ENCODE data around the gene TP53I13. TPM values are rescaled to one million over a fixed set of nuclear protein-coding genes. Genes with fewer than 3 reads are reported as not detected.
A peak's percentile ranks its signal among the peaks of the same experiment; 100 is the strongest.

Gene TP53I13
- total RNA-seq, 1 experiment from 2014 or later, result 113 TPM

DNA sequence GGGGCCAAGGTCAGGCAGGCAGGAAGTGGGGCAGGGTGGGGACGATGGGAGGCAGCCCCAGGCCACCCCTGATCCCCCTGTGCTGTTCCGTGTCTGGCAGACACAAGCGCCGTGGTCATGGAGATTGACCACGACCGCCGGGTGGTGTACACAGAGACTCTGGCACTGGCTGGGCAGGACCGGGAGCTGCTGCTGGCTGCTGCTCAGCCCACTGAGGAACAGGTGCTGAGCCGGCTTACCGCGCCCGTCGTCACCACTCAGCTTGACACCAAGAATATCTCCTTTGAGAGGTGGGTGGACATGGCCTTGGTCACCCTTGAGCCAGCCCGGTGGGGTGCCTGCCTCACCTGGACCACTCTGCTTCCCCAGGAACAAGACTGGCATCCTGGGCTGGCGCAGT is 40.5 kb downstream of the TP53I13 start:
- in situ Hi-C loops (cut with HindIII; ENCODE audit: low pct_unique_long_range_greater_than_20kb, low sequenced_read_pairs), result no loop called here
- no peak for DNase-seq (ENCODE audit: low read depth)

DNA sequence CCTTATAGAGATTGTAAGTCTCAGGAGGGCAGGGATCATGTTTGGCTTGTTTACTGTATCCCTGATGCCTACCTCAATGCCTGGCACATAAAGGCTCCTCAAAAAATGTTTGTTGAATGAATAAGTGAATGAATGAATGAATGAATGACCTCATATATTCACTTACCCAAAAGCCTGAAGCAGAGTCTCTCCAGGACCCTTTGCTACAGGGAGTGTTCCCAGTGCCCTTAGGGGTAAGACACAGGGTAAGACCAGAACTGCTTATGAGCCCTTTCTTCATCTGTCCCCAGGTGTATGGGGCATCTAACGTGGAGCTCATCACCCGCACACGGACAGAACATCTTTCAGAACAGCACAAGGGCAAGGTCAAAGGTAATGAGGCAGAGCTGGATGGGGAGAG is 41.9 kb downstream of the TP53I13 start:
- no peak for DNase-seq (ENCODE audit: low read depth)
- in situ Hi-C loops (cut with HindIII; ENCODE audit: low pct_unique_long_range_greater_than_20kb, low sequenced_read_pairs), result no loop called here

DNA sequence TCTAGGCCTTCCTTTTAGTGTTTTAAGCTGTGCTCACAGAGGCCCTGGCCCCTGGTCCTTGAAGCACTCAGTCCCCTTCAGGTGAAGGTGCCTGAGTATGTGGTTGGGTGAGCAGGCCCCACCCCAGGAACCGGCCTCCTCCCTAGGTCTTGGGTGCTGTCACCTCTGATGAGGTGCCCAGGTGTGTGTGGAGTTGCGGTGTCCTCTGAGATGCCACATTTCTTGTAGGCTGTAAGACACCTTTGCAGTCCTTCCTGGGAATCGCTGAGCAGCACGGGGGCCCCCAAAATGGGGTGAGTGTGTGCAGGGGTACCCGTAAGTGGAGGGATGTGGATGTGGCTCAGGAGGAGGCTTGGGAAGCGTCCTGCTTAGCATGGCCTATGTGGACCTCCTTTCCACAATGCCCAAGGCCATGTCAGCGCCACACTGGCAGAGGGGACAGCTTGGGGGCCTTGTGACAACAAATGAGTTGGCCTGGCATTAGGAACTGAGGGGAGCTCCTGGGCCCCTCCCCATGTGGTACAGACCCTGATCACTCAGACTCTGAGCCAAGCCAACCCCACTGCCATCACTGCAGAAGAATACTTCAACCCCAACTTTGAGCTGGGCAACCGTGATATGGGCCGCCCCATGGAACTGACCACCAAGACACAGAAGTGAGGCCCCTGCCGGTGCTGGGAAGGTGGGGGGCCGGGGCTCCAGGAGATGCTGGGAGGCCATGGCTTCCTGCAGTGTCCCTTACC is 43.0 kb downstream of the TP53I13 start:
- in situ Hi-C loops (cut with HindIII; ENCODE audit: low pct_unique_long_range_greater_than_20kb, low sequenced_read_pairs), result no loop called here
- DNase-seq (ENCODE audit: low read depth), result no peak

DNA sequence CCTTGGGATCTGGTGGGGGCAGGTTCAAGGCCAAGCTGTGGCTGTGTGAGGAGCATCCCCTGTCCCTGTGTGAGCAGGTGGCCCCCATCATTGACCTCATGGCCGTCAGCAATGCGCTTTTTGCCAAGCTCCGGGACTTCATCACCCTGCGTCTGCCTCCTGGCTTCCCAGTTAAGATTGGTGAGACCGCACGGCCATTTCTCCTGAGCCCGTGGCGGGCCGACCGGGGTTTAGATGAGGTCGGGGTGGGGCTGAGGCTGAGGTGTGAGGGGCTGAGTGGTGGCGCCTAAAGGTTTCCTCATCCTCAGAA is 43.5 kb downstream of the TP53I13 start:
- DNase-seq (ENCODE audit: low read depth), result no peak
- in situ Hi-C loops (cut with HindIII; ENCODE audit: low pct_unique_long_range_greater_than_20kb, low sequenced_read_pairs), result no loop called here

DNA sequence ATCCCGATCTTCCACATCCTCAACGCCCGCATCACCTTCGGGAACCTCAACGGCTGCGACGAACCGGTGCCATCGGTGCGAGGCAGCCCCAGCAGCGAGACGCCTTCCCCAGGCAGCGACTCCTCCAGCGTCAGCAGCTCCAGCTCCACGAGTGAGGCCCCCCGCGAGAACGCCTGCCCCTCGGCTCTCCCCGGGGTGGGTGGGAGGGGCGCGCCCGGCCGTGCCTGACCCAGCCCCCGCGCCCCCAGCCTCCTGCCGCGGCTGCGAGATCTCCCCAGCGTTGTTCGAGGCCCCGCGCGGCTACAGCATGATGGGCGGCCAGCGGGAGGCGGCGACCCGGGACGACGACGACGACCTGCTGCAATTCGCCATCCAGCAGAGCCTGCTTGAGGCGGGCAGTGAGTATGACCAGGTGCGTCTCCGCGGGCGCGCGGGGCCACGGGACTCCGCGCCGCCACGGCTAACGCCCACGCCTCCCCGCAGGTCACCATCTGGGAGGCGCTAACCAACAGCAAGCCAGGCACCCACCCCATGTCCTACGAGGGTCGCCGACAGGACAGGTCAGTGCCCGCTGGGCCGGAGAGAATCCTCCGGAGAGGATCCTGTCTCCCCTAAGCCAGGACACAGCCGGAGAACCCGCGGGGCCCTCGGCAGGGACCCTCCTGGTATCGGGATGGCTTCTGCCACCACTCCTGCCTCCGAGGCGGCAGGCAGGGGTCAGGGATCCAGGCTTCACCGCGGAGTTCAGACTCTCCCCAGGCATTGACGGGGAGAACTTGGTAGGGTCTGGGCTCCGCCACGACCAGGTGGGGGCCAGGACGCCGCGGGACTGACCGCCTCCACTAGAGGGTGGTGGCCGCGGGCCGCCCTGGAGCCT is 44.1 kb downstream of the TP53I13 start:
- no peak for DNase-seq (ENCODE audit: low read depth)
- in situ Hi-C loops (cut with HindIII; ENCODE audit: low pct_unique_long_range_greater_than_20kb, low sequenced_read_pairs), result no loop called here

DNA sequence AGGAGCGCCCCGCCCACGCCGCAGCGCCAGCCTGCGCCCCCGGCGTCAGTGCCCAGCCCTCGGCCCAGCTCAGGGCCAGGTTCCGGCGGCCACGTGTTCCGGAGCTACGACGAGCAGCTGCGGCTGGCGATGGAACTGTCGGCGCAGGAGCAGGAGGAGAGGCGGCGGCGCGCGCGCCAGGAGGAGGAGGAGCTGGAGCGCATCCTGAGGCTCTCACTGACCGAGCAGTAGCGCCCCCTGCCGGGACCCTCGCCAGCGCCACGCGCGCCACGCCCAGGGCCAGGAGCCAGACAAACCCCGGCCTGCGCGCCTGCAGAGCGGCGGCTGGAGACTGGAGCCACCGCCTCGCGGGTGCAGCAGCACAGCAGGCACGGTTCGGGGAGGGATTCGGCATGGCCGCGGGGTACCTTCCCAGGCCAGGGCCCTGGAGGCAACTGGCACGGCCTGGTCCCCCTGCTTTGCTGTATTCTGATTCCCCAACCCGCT is 44.9 kb downstream of the TP53I13 start:
- peak; percentile 34 for DNase-seq (ENCODE audit: low read depth)

DNA sequence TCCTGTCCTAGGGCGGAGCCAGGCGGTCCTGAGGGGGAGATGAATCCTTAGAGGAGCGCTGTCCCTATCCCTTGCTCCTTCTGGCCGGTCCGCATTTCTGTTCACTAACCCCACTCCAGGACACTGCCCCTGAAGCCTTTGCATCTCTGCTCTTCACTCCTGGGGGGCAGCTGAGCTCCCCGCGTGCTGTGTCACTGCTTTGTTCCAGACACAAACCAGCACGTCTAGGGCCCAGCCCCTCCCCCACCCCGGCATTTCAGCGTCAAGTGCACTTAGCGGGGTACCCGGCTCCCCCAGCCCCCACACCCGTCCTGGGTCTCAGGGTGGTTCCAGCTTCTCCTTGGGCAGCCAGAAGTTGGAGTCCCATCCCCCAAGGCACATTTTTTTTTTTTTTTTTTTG is 45.4 kb downstream of the TP53I13 start:
- in situ Hi-C loops (cut with HindIII; ENCODE audit: low pct_unique_long_range_greater_than_20kb, low sequenced_read_pairs), result no loop called here
- DNase-seq (ENCODE audit: low read depth), result no peak

More for the DNA sequence above, 44.9 kb downstream of the TP53I13 start:
- in situ Hi-C loops (cut with HindIII; ENCODE audit: low pct_unique_long_range_greater_than_20kb, low sequenced_read_pairs), result no loop called here

DNA sequence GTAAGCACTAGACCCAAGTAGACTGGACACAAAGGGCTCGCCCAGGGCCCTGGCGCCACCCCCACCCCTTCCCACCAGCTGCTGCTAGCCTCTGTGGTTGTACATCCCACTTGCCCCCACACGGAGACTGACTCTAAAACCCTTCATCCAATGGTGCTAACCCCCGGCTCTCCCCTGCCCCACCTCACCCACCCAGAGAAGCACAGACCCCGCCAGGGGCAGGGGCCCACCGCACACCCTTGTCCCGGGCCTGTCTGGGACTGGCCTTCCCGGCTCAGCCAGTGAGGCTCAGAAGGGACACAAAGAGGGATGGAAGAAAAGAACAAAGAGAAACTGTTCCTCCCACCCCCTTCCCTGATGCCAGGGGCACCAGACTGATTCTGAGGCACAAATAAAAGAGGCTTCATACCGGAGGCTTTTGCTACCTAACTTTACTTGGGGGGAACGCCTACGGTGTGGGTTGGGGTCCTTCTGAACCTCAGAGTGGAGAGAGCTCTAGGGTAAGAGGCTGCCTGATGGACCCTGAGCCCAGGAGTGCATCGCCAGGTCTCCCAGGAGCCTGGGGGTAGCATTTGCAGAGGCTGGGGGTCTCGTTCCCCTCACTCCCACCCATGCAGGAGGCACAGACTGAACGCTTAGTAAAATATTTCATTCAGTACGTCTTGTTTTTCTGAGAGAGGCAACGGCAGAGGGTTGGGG is 46.0 kb downstream of the TP53I13 start:
- in situ Hi-C loops (cut with HindIII; ENCODE audit: low pct_unique_long_range_greater_than_20kb, low sequenced_read_pairs), result no loop called here

DNA sequence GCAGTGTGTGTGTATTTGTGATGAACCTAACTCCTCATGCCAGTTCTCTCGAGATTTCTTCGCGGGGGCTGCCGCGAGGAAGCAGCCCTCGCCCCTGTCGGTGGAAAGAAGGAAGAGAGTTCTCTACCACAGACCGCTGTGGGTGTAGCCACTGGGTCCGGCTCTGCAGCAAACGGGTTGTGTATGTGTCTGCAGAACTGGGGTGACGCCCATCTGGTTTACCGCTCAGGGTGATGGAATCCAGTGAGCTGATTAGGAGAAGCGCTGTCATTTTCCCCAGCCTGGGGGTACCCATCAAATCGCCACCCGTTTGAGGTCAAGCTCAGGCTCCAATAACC is 46.5 kb downstream of the TP53I13 start:
- in situ Hi-C loops (cut with HindIII; ENCODE audit: low pct_unique_long_range_greater_than_20kb, low sequenced_read_pairs), result no loop called here
- DNase-seq (ENCODE audit: low read depth), result no peak

More for the DNA sequence above, 46.0 kb downstream of the TP53I13 start:
- DNase-seq (ENCODE audit: low read depth), result no peak

DNA sequence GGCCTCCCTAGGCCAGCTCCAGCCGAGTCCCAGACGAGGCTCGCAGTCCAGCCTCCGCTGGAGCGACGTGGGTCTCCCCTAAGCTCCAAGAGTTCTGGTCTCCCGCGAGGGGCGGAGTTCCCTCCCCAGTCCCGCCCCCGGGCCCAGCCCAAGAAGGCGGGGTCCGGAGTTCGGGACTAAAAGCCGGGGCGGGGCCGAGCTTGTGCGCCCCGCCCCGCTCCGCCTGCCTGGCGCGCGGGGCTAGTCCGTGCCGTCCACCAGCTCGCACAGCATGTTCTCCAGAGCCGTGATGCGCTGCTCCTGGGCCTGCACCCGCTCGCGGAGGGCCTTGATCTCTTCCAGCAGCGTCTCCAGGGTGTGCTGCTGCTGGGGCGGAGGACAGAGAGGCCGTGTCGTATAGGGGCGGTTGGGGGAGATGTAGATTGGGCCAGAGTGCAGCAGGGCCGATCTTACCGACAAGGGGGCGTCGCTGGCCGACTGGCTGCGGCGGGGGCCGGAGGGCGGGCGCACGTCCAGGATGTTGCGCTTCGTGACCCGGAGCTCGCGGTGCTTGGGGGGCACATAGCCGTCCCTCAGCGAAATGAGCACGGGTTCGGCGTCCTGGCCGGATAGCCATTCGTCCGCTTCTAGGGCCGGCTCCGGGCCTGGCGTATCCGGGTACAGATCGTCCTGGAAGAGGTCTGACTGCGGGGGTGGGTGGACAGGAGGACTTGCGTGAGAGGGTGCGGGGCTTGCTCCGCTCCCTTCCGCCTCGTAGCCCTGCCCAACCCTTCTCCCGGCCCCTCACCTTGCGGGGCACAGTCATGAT is 47.2 kb downstream of the TP53I13 start:
- peak; percentile 69 for DNase-seq (ENCODE audit: low read depth)
- in situ Hi-C loops (cut with HindIII; ENCODE audit: low pct_unique_long_range_greater_than_20kb, low sequenced_read_pairs), result no loop called here

DNA sequence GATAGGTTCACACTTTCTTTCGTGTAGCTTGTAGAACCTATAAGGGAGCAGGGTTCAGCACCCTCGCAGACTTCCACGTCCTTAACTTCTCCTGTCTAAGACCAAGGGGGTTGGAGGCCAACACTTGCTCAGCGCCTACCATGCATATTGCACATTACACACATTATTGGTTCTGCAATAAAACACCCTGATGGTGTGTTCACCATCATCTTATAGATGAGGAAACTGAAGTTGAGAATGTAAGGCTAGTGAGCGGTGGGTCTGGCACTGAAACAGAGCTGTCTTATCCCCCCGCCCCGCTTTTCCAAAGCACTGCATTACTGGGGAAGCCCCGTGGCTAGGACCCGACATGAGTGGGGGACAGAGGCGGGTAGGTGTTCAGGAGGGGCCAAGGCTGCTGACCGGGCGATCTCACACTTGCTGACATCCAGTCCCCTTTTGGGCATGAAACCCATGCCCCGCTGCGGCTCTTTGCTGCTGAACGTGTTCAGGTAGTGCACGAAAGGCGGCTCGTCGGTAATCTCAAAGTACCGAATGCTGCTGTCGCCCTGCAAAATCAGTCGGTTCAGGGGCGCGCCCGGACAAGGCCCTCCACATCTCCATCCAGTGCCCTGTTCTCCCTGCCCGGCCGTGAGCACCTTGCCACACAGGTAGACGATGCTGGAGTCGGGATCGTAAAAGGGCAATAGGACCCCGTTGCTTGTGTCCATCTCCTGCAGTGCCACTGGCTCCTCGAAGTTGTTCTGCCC is 48.0 kb downstream of the TP53I13 start:
- no peak for DNase-seq (ENCODE audit: low read depth)
- in situ Hi-C loops (cut with HindIII; ENCODE audit: low pct_unique_long_range_greater_than_20kb, low sequenced_read_pairs), result no loop called here

DNA sequence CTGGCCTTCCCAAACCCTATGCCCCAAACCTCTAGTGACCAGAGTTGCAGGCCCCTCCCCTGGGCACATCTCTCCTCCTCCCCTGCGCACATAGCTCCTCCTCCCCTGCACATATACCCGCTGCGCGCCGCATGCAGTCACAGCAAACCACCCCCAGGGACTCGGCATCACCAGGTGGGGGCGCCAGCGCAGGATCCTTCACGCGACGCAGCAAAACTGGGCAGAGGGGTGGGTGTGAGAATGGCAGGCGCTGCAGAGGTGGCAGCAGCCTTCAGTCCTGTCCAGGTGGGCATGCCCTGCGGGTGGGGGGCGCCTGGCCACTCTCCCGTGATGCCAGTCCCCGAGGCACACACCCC is 48.6 kb downstream of the TP53I13 start:
- in situ Hi-C loops (cut with HindIII; ENCODE audit: low pct_unique_long_range_greater_than_20kb, low sequenced_read_pairs), result no loop called here
- DNase-seq (ENCODE audit: low read depth), result no peak

DNA sequence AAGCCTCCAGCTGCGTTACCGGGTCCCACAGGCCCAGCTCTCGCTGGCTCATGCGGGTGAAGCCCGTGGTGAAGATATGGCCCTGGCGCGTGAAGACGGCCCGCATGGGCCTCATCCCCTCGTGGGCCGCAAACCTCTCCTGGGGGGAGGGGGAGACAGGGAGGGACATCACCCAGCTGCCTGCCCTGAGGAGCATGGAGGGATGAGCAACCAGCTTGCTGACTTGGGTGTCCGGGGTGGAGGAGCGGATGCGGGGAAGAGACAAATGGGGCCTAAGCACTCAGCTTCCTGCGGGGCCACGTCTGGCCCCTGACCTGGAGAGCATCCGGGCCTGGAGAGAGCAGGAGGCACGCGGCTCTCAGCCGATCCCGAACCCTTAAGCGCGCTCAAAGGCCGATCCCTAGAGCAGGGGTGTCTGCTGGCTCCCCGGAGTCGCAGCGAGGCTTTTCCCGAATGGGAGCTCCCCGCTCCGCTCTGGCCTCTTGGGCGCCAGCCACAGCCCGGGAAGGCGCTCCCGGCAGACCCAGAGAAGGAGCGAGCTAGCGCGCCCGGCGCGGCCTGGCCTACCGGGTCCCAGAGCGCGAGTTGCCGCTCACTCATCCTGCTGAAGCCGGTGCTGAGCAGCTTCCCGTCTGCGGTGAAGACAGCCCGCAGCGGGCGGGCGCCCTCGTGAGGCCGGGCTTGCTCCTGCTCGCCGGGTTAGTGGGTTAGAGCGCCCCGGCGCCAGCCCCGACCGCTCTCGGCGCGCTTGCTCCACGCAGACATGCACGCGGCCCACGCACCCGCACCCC is 49.2 kb downstream of the TP53I13 start:
- no peak for DNase-seq (ENCODE audit: low read depth)
- in situ Hi-C loops (cut with HindIII; ENCODE audit: low pct_unique_long_range_greater_than_20kb, low sequenced_read_pairs), result no loop called here

DNA sequence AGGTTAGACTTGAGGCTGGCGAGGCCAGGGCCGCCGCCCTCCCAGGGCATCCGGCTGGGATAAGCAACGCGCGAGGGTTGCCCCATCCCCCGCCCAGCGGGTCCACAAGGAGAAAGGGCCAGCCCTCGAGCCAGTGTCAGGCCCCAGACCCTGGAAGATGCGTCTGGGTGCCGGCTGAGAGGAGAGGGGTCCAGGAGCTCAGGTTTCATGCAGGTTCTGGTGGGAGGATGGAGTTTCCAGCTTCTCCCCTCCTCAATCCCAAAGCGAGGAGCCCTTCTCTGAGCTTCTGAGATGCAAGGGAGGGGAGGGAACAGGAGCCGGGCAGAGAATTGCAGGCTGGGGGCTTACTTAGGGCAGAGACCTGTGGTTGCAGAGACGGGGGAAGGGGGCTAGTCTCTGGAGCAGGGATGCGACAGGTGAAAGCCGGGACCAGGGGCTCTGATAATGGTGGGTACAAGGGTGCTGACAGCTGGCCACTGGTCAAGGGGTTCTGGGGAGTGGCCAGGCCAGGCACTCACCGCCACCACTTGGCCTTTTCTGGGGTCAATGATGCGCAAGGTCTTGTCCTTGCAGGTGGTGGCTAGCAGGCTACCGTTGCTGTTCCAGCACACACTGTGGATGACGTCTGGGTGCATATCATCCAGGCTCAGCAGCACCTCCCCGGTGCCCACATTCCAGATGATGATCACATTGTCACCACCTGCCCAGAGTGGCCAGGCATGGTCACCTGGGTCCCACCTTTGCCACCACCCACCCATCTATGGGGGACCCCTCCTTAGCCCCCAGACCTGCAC is 50.0 kb downstream of the TP53I13 start:
- in situ Hi-C loops (cut with HindIII; ENCODE audit: low pct_unique_long_range_greater_than_20kb, low sequenced_read_pairs), result no loop called here
- no peak for DNase-seq (ENCODE audit: low read depth)

DNA sequence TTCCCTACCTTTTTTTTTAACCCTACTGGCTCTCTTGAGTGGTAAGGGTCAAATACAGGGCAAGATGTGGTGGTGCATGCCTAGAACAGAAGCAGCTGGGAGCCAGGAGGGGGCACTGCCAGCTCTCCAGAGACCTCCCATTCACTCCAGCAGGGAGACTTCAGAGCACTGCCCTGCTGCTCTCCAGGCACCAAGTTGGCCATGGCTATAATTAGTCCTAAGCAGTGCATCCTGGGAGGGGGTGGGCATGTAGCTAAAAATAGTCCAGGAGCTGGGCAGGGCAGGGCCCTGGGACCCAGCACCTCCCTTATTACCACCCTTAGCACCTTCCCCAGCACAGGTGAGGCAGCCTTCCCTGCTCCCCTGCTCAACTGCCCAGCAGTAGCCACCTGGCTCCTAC is 50.8 kb downstream of the TP53I13 start:
- peak; percentile 48 for DNase-seq (ENCODE audit: low read depth)
- in situ Hi-C loops (cut with HindIII; ENCODE audit: low pct_unique_long_range_greater_than_20kb, low sequenced_read_pairs), result no loop called here

DNA sequence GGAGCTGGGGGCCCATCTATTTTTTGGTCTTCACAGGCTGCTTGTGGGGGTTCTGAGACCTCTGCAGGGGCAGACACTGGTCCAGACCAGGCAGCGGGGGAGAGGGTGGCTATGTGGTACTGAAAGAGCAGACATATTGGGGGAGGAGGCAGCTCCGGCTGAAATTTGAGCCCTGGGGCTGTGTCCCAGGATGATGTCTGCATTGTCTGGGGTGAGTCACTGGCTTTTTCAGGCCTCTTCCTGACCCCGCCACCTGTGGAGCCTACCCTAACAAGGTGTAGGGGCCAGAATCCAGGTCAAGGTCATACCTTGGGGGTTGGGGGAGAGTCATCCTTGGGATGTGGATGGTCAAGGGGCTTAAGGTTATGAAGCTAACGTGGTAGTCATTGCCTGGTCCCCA is 51.8 kb downstream of the TP53I13 start:
- peak; percentile 42 for DNase-seq (ENCODE audit: low read depth)
- in situ Hi-C loops (cut with HindIII; ENCODE audit: low pct_unique_long_range_greater_than_20kb, low sequenced_read_pairs), result no loop called here
